Astrocyte (in vitro differentiated cells and primary cell): ENCODE data around the gene CAMK2D.

ENCODE experiments used
- CTCF ChIP-seq: IDR thresholded peaks from 2 replicates; pipeline ENCODE4 v1.5.1; 2011; ENCODE audit warnings: low read depth, mild to moderate bottlenecking, inconsistent platforms, low read length, moderate library complexity; ENCODE audit not compliant: insufficient read depth
- EZH2 ChIP-seq: IDR thresholded peaks from 2 replicates; pipeline ENCODE4 v1.6.1; 2012; ENCODE audit warnings: mild to moderate bottlenecking, low read length, inconsistent platforms; ENCODE audit not compliant: insufficient read depth

- TF ChIP-seq CTCF (no peak), EZH2 (no peak)
Measured at GRCh38 chr4:113621633-113622032, 139.9 kb downstream of the CAMK2D start.
